Ishikawa (cell line): Measurements from ENCODE around the gene SLCO3A1.

Source experiments
- CEBPB ChIP-seq: IDR thresholded peaks from 2 replicates; pipeline ENCODE4 v1.6.1; 2012
- CREB1 ChIP-seq: IDR thresholded peaks from 2 replicates; pipeline ENCODE4 v1.6.1; 2012; ENCODE audit warnings: low read depth
- EGR1 ChIP-seq: IDR thresholded peaks from 2 replicates; pipeline ENCODE4 v1.6.1; 2012
- EP300 ChIP-seq: IDR thresholded peaks from 2 replicates; pipeline ENCODE4 v1.6.1; 2012; ENCODE audit warnings: borderline replicate concordance
- FOXM1 ChIP-seq: IDR thresholded peaks from 2 replicates; pipeline ENCODE4 v1.6.1; 2012; ENCODE audit warnings: low read depth, borderline replicate concordance
- MAX ChIP-seq: IDR thresholded peaks from 2 replicates; pipeline ENCODE4 v1.6.1; 2012
- NFIC ChIP-seq: IDR thresholded peaks from 2 replicates; pipeline ENCODE4 v1.6.1; 2012
- RAD21 ChIP-seq: IDR thresholded peaks from 2 replicates; pipeline ENCODE4 v1.6.1; 2012; ENCODE audit warnings: low read depth
- TAF1 ChIP-seq: IDR thresholded peaks from 2 replicates; pipeline ENCODE4 v1.6.1; 2012; ENCODE audit warnings: low read depth, mild to moderate bottlenecking
- TCF12 ChIP-seq: IDR thresholded peaks from 2 replicates; pipeline ENCODE4 v1.6.1; 2012; ENCODE audit warnings: low read depth
- TEAD4 ChIP-seq: IDR thresholded peaks from 2 replicates; pipeline ENCODE4 v1.6.1; 2012
- YY1 ChIP-seq: IDR thresholded peaks from 2 replicates; pipeline ENCODE4 v1.6.1; 2012; ENCODE audit warnings: low read depth
- ZBTB7A ChIP-seq: IDR thresholded peaks from 2 replicates; pipeline ENCODE4 v1.6.1; 2012; ENCODE audit warnings: low read depth
- TF ChIP-seq, protein P1 (sequence below): IDR thresholded peaks from 2 replicates; pipeline ENCODE4 v1.6.1; 2012
- TF ChIP-seq, protein P2 (sequence below): IDR thresholded peaks from 2 replicates; pipeline ENCODE4 v1.6.1; 2012; ENCODE audit warnings: low read depth, mild to moderate bottlenecking

Gene SLCO3A1

DNA sequence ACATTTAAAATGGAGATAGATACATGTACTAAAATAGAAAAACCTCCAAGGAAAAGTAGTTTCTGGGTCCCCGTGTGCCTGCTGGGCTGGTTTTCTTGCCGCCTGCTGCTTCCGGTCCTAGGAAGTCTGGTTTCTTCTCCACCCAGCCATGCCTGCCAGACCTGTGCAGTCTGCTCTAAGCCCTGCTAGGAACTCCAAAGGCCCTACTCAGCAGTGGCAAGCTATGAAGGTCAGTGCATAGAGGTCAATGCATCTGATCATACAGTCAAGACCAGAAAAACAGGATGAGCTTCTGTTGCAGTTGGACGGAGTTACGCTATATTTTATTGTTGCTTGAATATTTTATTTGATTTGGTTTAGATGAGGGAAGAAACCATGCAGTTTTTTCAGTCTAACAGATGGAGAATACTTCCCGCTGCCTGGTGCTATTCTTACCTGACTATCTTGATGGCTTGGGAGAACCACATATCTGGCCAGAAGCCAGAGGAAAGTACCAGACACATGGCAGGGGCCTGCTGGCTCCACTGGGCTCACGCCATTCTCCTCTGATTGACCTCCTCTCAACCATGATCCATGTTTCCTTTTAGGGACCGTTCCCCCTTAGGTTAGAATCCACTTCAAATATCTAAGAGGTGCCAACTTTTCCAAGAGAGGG is 313.4 kb downstream of the SLCO3A1 start:
- no peak for TF ChIP-seq FOXM1
- no peak for TF ChIP-seq ZBTB7A
- no peak for TF ChIP-seq TEAD4
- no peak for TF ChIP-seq EP300
- TF ChIP-seq CEBPB: no peak
- no peak for TF ChIP-seq TAF1
- no peak for TF ChIP-seq RAD21
- no peak for TF ChIP-seq EGR1
- no peak for TF ChIP-seq TCF12
- TF ChIP-seq, protein P1, sequence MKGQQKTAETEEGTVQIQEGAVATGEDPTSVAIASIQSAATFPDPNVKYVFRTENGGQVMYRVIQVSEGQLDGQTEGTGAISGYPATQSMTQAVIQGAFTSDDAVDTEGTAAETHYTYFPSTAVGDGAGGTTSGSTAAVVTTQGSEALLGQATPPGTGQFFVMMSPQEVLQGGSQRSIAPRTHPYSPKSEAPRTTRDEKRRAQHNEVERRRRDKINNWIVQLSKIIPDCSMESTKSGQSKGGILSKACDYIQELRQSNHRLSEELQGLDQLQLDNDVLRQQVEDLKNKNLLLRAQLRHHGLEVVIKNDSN: no peak
- TF ChIP-seq MAX: no peak
- TF ChIP-seq, protein P2, sequence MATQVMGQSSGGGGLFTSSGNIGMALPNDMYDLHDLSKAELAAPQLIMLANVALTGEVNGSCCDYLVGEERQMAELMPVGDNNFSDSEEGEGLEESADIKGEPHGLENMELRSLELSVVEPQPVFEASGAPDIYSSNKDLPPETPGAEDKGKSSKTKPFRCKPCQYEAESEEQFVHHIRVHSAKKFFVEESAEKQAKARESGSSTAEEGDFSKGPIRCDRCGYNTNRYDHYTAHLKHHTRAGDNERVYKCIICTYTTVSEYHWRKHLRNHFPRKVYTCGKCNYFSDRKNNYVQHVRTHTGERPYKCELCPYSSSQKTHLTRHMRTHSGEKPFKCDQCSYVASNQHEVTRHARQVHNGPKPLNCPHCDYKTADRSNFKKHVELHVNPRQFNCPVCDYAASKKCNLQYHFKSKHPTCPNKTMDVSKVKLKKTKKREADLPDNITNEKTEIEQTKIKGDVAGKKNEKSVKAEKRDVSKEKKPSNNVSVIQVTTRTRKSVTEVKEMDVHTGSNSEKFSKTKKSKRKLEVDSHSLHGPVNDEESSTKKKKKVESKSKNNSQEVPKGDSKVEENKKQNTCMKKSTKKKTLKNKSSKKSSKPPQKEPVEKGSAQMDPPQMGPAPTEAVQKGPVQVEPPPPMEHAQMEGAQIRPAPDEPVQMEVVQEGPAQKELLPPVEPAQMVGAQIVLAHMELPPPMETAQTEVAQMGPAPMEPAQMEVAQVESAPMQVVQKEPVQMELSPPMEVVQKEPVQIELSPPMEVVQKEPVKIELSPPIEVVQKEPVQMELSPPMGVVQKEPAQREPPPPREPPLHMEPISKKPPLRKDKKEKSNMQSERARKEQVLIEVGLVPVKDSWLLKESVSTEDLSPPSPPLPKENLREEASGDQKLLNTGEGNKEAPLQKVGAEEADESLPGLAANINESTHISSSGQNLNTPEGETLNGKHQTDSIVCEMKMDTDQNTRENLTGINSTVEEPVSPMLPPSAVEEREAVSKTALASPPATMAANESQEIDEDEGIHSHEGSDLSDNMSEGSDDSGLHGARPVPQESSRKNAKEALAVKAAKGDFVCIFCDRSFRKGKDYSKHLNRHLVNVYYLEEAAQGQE: no peak
- no peak for TF ChIP-seq YY1
- no peak for TF ChIP-seq NFIC
- TF ChIP-seq CREB1: no peak

- TF ChIP-seq NFIC: no peak
- TF ChIP-seq EGR1: no peak
- TF ChIP-seq CREB1: no peak
- TF ChIP-seq, protein P2: no peak
- TF ChIP-seq TEAD4: no peak
- no peak for TF ChIP-seq FOXM1
- TF ChIP-seq CEBPB: no peak
- no peak for TF ChIP-seq EP300
- TF ChIP-seq ZBTB7A: no peak
- TF ChIP-seq, protein P1: no peak
- no peak for TF ChIP-seq YY1
These were observed 313.9 kb downstream of the SLCO3A1 start for GRCh38 chr15:92167451-92167850.

GRCh38 chr15:92168066-92168683 is 314.7 kb downstream of the SLCO3A1 start:
- TF ChIP-seq EP300 (no peak), ZBTB7A (no peak), FOXM1 (no peak), YY1 (no peak), EGR1 (no peak), NFIC (no peak), MAX (no peak), CREB1 (no peak), RAD21 (no peak), CEBPB (no peak), TEAD4 (no peak), TAF1 (no peak), TCF12 (no peak)
- TF ChIP-seq, protein P2: no peak
- TF ChIP-seq, protein P1: no peak

- TF ChIP-seq EGR1: no peak
- TF ChIP-seq YY1: no peak
- TF ChIP-seq CEBPB: no peak
- TF ChIP-seq, protein P2: no peak
- no peak for TF ChIP-seq CREB1
- no peak for TF ChIP-seq TEAD4
- no peak for TF ChIP-seq MAX
- TF ChIP-seq RAD21: no peak
- no peak for TF ChIP-seq TAF1
- TF ChIP-seq, protein P1: no peak
- no peak for TF ChIP-seq EP300
- TF ChIP-seq FOXM1: no peak
- no peak for TF ChIP-seq ZBTB7A
- no peak for TF ChIP-seq TCF12
- TF ChIP-seq NFIC: no peak
These were observed 317.4 kb downstream of the SLCO3A1 start for GRCh38 chr15:92170897-92171296.
